PC-9 (cell line): ENCODE data around the gene MAML3. TPM values are rescaled to one million over a fixed set of nuclear protein-coding genes. Genes with fewer than 3 reads are reported as not detected.

ENCODE experiments used
- BruUV-seq: library from RNA; stranded (reverse); fragments of 400-500 nt; replicated peaks from 2 replicates; lab custom pipeline; 2021; lab: Mats Ljungman, UMichigan
- CTCF ChIA-PET: fragments of 300-600 bp; sonication (Branson Sonifier 250); formaldehyde crosslinking; loops from one replicate; lab custom pipeline; 2022; ENCODE audit warnings: antibody characterized with exemption; lab: Charles Lee
- POLR2A ChIA-PET: fragments of 300-600 bp; sonication (Branson Sonifier 250); formaldehyde crosslinking; loops from one replicate; lab custom pipeline; 2022; ENCODE audit warnings: antibody characterized with exemption; ENCODE audit not compliant: unreplicated experiment; lab: Charles Lee
- DNase-seq, 2 experiments: peaks; one replicate each; pipeline versions ENCODE4 v3.0.0 to v3.0.0-alpha.2; 2015 to 2022; ENCODE audit warnings: mixed read lengths in 1 of 2
- H2AFZ ChIP-seq: fragments of 200-600 bp; sonication (generic); 2 replicates; pipeline ENCODE4 v1.8.1; 2017; ENCODE audit warnings: antibody characterized with exemption
- H3F3A ChIP-seq: fragments of 200-600 bp; sonication (generic); 2 replicates; pipeline ENCODE4 v1.8.1; 2017; ENCODE audit warnings: antibody characterized with exemption, mild to moderate bottlenecking, low read depth; ENCODE audit not compliant: insufficient read depth
- H3K27ac ChIP-seq: fragments of 200-600 bp; sonication (generic); 2 replicates; pipeline ENCODE4 v1.6.1; 2016; ENCODE audit warnings: mixed run types
- H3K27me3 ChIP-seq: fragments of 200-600 bp; sonication (generic); 2 replicates; pipeline ENCODE4 v1.6.1; 2016; ENCODE audit warnings: low read depth, mixed run types; ENCODE audit not compliant: insufficient read depth
- H3K36me3 ChIP-seq: fragments of 200-600 bp; sonication (generic); 2 replicates; pipeline ENCODE4 v1.6.1; 2016; ENCODE audit warnings: low read depth, mixed run types
- H3K4me1 ChIP-seq: fragments of 200-600 bp; sonication (generic); replicated peaks from 2 replicates; pipeline ENCODE4 v1.6.1; 2016; ENCODE audit warnings: mixed run types; ENCODE audit not compliant: insufficient read depth
- H3K4me2 ChIP-seq: fragments of 200-600 bp; sonication (generic); 2 replicates; pipeline ENCODE4 v1.6.1; 2017; ENCODE audit warnings: mixed run types
- H3K4me3 ChIP-seq: fragments of 200-600 bp; sonication (generic); 2 replicates; pipeline ENCODE4 v1.6.1; 2016; ENCODE audit warnings: mixed run types
- H3K79me2 ChIP-seq: fragments of 200-600 bp; sonication (generic); 2 replicates; pipeline ENCODE4 v1.6.1; 2017; ENCODE audit warnings: low read depth, mixed run types
- H3K9me2 ChIP-seq: fragments of 200-600 bp; sonication (generic); 2 replicates; pipeline ENCODE4 v1.8.1; 2017; ENCODE audit warnings: mild to moderate bottlenecking; ENCODE audit not compliant: insufficient read depth
- H3K9me3 ChIP-seq: fragments of 200-600 bp; sonication (generic); 2 replicates; pipeline ENCODE4 v1.8.1; 2016; ENCODE audit warnings: low read depth; ENCODE audit not compliant: insufficient read depth
- H4K20me1 ChIP-seq: fragments of 200-600 bp; sonication (generic); 2 replicates; pipeline ENCODE4 v1.8.1; 2017; ENCODE audit not compliant: insufficient read depth
- CTCF ChIP-seq: fragments of 200-600 bp; sonication (generic); conservative IDR thresholded peaks from 2 replicates; pipeline ENCODE4 v1.6.1; 2017; ENCODE audit warnings: mixed run types, antibody characterized with exemption, mild to moderate bottlenecking, moderate library complexity
- EZH2 ChIP-seq: fragments of 200-600 bp; sonication (generic); IDR thresholded peaks from 2 replicates; pipeline ENCODE4 v1.8.0; 2017; ENCODE audit warnings: antibody characterized with exemption, low read depth
- intact Hi-C: fragments of 100-400 bp; cut with micrococcal nuclease; formaldehyde crosslinking; loops from one replicate; pipeline ENCODE4 v1.10.0; 2022; ENCODE audit not compliant: unreplicated experiment
- total RNA-seq: library from RNA; stranded (reverse); gene quantifications from 2 replicates; pipeline ENCODE4 v1.2.3, GENCODE V29; 2021

The MAML3 gene
- total RNA-seq, 1 experiment from 2014 or later, result 15.2 TPM

GRCh38 chr4:140070973-140071372 is 83.0 kb downstream of the MAML3 start:
- POLR2A ChIA-PET, result no interaction called here
- DNase-seq, result no peak
- no peaks in the 10 kb centered on the region for H4K20me1 ChIP-seq
- CTCF ChIA-PET, result no interaction called here
- 0 out of 2 replicates have a peak, but pooled peaks cover 4% of the 10 kb centered on the region for H3K36me3 ChIP-seq
- H3K27ac ChIP-seq, result no peak overlapping the region
- no peaks in the 10 kb centered on the region for H3K9me2 ChIP-seq
- no peak overlapping the region for H2AFZ ChIP-seq
- peaks cover 27% of the 10 kb centered on the region for H3K79me2 ChIP-seq
- H3F3A ChIP-seq, result peaks cover 5% of the 10 kb centered on the region; the same call in 1 of the 2 replicates
- H3K9me3 ChIP-seq, result no peaks in the 10 kb centered on the region
- no TSS peak for BruUV-seq
- H3K4me1 ChIP-seq, result peaks cover 23% of the 10 kb centered on the region
- H3K27me3 ChIP-seq, result no peaks in the 10 kb centered on the region
- TF ChIP-seq CTCF (no peak), EZH2 (no peak)
- intact Hi-C loops, result no loop called here
- H3K4me2 ChIP-seq, result no peak overlapping the region
- no peak overlapping the region for H3K4me3 ChIP-seq

GRCh38 chr4:140070366-140070765 is 83.6 kb downstream of the MAML3 start:
- POLR2A ChIA-PET, result interaction anchor here (0.7 kb wide), 1 partner anchor 23 kb away, joined by 3 read pairs; no protein-coding TSS in a partner anchor
- Histone ChIP-seq H3K27me3 (no peaks in the 10 kb centered on the region), H3K36me3 (0 out of 2 replicates have a peak, but pooled peaks cover 4% of the 10 kb centered on the region), H3K4me3 (no peak overlapping the region), H3K4me1 (peaks cover 26% of the 10 kb centered on the region), H3K9me2 (no peaks in the 10 kb centered on the region), H3K79me2 (peaks cover 31% of the 10 kb centered on the region), H3K9me3 (no peaks in the 10 kb centered on the region), H4K20me1 (no peaks in the 10 kb centered on the region), H2AFZ (no peak overlapping the region), H3K27ac (peak overlapping the region; percentile 26; the same call in 1 of the 2 replicates), H3K4me2 (no peak overlapping the region), H3F3A (peaks cover 5% of the 10 kb centered on the region; the same call in 1 of the 2 replicates)
- intact Hi-C loops, result no loop called here
- BruUV-seq, result no TSS peak
- CTCF ChIA-PET, result no interaction called here
- no peak for DNase-seq
- TF ChIP-seq CTCF (no peak), EZH2 (no peak)

- no peaks in the 10 kb centered on the region for H4K20me1 ChIP-seq
- peaks cover 5% of the 10 kb centered on the region; the same call in 1 of the 2 replicates for H3F3A ChIP-seq
- H3K4me3 ChIP-seq, result no peak overlapping the region
- BruUV-seq, result no TSS peak
- H3K9me3 ChIP-seq, result no peaks in the 10 kb centered on the region
- intact Hi-C loops, result no loop called here
- peak overlapping the region; percentile 52 for H3K27ac ChIP-seq
- no peaks in the 10 kb centered on the region for H3K9me2 ChIP-seq
- H3K4me1 ChIP-seq, result peaks cover 26% of the 10 kb centered on the region
- peaks cover 38% of the 10 kb centered on the region for H3K79me2 ChIP-seq
- H3K36me3 ChIP-seq, result peaks cover 4% of the 10 kb centered on the region; the same call in 1 of the 2 replicates
- no peak overlapping the region for H2AFZ ChIP-seq
- TF ChIP-seq EZH2, result no peak
- TF ChIP-seq CTCF, result no peak
- peak overlapping the region; percentile 53 for H3K4me2 ChIP-seq
- peak; percentile 37 to 57 for DNase-seq
- CTCF ChIA-PET, result no interaction called here
- POLR2A ChIA-PET, result no interaction called here
- no peaks in the 10 kb centered on the region for H3K27me3 ChIP-seq
Observed at GRCh38 chr4:140069066-140069465, 84.9 kb downstream of the MAML3 start.
